GM18873 (cell line): ENCODE results near the gene PYCR2.
"Not testable (repeated sequence)": the region's sequence is repeated elsewhere in the genome, so short reads cannot be mapped to it uniquely, and the experiment has no call there.

Source experiments
- ATAC-seq: cut with Tn5 transposase; IDR thresholded peaks from one replicate; pipeline ENCODE4 v1.9.1; 2021; ENCODE audit warnings: mild to moderate bottlenecking, moderate library complexity, moderate number of reproducible peaks; ENCODE audit not compliant: unreplicated experiment, low FRiP score

PYCR2 gene

GRCh38 chr1:225943582-225943981 lies 19.5 kb upstream of the PYCR2 start:
- no peak for ATAC-seq

DNA sequence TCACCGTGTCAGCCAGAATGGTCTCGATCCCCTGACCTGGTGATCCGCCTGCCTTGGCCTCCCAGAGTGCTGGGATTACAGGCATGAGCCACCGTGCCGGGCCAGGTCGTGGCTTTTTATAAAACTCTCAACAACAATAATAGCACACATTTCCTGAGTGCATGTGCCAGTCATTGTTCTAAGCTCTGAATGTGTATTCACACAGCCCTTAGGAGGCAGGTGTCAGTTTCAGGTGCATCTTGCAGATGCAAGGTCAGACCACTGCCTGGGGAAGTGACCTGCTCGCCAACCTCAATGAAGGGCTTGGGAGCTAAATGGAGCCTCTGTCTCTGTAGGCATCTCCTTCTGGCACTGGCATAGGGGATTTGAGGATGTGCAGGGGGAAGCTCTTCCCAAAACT lies 18.5 kb upstream of the PYCR2 start:
- ATAC-seq, result peak; percentile 59

DNA sequence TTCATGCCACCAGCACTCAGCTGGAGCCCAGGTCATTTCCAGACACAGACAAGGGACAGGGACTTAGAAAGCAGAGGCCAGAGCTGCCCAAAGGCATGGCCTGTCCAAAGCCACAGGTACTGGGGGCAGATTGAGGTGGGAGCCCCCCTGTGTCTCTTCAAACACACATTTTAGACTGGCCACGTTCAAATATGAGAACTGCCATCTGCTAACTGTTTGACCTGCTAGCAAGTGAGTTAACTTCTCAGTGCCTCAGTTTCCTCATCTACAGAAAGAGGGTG lies 17.8 kb upstream of the PYCR2 start:
- ATAC-seq, result no peak

GRCh38 chr1:225941187-225941941 lies 17.3 kb upstream of the PYCR2 start, which contains the start of gene LEFTY2:
Gene LEFTY2, minus strand, starts transcription at chr1:225941220. Its CDS starts 80 bp downstream, at chr1:225941140.
- ATAC-seq, result no peak

DNA sequence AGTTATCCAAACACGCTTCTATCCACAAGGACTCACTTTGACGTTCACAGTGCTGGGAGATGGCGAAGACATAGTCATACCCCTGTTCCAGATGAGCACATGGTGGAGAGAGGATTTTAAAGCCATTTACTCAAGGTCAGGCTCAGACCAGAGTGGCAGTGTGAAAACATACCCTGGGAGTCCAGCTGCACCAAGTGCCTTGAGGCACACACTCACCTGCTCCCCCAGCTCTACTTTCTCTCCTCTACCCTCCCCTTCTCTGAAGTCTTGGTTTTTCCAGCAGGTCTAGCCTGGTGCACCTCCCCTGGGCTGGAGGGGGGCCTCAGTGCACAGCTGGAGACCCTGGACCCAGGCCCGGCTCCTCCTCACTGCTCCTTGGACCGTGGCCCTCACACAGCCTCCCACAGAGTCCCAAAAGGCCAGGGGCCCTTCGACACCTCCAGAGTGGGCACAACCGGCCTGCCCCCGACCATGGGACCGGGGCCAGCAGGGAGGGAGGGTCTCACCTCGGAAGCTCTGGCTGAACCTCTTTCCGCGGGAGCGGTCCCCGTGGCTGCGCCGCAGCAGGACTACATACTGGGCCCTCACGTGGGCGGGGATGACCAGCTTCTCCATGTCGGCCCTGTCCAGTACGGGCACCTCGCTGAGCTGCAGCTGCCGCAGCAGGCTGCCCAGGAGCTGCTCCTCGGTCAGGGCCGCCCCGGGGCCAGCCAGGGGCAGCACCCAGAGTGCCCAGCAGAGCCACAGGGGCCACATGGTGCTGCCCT lies 16.5 kb upstream of the PYCR2 start:
- ATAC-seq, result no peak

GRCh38 chr1:225939939-225940310 lies 15.9 kb upstream of the PYCR2 start:
- not testable (repeated sequence) for ATAC-seq

DNA sequence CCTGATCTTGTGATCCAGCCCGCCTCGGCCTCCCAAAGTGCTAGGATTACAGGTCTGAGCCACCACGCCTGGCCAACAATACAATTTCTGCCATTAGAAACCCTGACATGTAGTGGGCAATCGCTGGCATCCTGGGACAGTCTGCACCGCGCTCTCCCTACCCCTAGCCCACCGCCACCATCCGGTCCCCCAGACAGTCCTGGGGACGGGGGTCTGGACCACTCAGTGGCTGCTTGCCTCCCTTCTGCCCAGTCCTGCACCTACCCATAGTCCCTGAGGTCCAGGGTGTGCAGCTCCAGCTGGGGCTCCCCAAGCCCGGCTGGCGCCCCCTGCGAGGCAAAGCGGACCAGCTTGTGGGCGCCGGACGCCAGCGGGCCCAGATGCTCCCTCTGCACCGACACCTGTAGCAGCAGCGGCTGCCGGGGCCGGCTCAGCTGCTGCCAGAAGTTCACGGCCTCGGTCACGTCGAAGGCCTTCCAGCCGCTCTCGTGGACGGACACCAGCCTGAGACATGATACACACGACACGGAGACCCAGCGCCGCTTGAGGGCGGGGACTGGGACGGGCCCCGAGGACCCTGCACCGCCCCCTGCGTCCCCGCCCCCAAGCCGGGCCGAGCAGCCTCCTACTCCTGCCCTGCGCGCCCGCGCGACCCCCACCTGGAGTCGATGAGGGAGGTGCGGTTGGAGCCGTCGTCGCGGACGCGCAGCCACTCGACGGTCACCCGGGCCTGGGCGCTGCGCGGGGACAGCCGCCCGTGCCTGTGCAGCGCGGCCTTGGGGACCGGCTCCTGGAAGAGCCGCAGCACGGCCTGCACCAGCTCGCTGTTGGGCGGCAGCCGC lies 15.3 kb upstream of the PYCR2 start:
- ATAC-seq, result not testable (repeated sequence)

DNA sequence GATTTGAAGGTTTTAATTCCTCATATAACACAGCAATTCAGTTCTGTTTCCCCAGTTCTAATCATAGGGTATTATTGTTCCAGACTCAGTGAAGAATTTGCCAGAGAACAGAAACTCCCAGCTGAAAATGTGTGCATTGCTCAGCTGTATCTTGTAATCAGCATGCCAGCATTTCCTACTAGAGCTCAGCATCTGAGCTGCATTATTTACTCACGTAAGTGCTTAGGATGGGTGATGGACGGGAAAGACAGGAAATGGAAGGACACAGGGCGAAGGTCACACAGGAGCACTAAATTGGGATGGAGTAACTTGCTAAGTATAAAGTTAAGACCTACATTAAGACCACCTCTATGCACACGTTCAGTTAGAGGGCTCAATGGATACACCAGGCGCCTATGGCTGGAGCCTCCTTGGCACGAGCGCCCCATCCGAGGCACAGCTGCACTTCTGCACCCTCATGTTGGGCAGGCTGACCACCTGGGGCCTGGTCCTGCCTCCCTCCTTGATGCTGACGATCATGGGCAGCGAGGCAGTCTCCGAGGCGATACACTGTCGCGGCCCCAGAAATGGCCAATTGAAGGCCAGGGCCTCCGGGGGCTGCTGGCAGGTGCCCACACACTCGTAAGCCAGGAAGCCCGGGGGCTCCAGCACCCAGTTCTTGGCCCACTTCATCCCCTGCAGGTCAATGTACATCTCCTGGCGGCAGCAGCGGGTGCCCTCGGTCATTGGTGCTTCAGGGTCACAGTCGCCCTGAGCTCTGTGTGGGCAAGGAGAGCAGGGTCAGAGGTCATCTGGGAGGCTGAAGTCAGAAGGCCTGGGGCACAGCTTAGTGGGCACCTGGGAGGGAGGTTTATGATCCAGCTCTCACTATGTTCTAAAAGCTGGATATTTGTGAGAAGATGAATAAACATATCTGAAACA lies 13.3 kb upstream of the PYCR2 start:
- ATAC-seq, result no peak

GRCh38 chr1:225936523-225936922 lies 12.5 kb upstream of the PYCR2 start:
- ATAC-seq, result no peak

GRCh38 chr1:225936086-225936485 lies 12.0 kb upstream of the PYCR2 start:
- ATAC-seq, result not testable (repeated sequence)

DNA sequence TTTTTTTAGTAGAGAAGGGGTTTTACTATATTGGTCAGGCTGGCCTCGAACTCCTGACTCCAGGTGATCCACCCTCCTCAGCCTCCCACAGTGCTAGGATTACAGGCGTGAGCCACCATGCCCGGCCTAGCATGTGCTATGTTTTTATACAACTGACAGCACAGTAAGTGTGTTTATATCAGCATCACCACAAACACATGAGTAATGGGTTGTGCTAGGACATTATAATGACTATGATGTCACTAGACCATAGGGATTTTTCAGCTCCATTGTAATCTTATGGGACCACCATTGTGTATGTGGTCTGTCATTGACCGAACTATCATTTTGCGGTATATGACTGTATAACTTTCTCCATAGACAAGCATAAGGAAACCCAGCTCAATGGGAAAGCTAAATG lies 10.7 kb upstream of the PYCR2 start:
- ATAC-seq, result no peak

GRCh38 chr1:225933072-225933471 lies 9.0 kb upstream of the PYCR2 start:
- no peak for ATAC-seq

DNA sequence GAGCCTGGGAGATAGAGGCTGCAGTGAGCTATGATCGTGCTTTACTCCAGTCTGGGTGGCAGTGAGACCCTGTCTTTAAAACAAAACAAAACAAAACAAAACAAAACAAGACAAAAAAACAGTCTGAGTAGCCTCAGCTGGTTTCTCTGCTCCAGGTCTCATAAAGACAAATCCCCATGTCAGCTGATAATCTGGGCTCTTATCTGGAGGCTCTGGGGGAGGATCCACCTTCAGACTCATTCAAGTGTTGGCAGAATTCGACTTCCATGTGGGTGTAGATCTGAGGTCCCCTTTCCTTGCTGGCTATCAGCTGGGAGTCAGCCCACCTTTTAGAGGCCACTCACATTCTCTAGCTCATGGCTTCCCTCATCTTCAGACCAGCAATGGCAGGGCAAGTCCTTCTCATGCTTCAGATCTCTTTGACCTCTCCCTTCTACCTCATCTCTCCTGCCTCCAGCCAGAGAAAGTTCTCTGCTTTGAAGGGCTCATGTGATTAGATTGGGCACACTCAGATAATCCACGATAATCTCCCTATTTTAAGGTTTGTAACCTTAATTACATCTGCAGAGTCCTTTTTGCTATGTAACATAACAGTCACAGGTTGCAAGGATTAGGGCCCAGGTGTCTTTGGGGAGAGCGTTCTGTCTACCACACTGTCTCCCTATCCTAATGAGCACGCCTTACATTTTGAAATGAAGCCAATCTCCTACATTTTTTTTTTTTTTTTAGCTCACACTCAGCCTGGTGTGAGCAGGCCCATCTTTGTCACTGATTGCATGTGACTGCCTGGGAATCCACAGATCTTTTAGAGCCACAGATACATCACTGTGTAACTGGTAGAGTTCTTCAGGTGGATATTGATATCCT lies 7.5 kb upstream of the PYCR2 start:
- no peak for ATAC-seq

- no peak for ATAC-seq
These were observed 6.5 kb upstream of the PYCR2 start for GRCh38 chr1:225930566-225930965.

DNA sequence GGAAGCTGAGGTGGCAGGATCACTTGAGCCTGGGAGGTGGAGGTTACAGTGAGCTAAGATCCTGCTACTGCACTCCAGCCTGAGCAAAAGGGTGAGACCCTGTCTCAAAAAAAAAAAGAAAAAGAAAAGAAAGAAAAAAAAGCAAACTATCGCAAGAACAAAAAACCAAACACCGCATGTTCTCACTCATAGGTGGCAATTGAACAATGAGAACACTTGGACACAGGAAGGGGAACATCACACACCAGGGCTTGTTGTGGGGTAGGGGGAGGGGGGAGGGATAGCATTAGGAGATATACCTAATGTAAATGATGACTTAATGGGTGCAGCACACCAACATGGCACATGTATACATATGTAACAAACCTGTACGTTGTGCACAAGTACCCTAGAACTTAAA lies 5.4 kb upstream of the PYCR2 start:
- ATAC-seq, result not testable (repeated sequence)

DNA sequence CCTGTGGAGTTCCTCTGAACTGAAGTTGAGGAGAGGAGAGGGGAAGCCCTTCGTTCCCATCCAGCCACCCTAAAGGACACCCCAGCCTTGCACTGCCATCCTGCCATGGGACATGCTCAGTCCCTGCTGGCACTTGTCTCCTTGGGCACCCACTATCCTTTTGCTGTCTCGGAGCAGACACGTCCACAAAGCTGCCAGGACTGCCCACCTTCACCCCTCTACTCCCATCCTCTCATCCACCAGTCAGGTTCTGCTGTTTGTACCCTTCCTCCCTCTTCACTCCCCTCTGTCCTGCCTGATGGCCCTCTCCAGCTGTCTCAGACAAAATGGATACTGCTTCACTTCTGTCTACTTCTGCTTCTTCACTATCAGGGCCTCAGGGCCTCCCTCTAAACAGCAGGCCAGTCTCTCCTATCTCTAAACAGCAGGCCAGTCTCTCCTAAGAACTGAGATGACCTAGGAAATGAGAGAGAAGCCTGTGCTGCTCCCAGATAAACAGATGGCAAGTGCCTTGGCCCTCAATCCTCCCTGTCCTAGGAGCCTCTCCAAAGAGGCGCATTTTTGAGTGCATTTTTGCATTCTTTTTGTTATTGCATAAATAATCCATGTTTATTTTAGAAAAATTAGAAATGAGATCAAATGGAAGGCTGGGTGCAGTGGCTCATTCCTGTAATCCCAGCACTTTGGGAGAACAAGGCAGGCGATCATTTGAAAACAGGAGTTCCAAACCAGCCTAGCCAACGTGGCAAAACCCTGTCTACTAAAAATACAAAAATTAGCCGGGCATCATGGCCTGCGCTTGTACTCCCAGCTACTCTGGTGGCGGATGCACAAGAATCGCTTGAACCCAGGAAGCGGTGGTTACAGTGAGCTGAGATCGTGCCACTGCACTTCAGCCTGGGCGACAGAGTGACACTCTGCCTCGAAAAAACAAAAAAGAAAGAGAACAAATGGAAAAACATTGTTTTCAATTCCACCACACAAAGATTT lies 4.4 kb upstream of the PYCR2 start:
- no peak for ATAC-seq

GRCh38 chr1:225926551-225927113 lies 2.6 kb upstream of the PYCR2 start:
- ATAC-seq, result no peak

GRCh38 chr1:225923381-225923691 lies 714 bp downstream of the PYCR2 start:
- ATAC-seq, result no peak
